H9 (cell line): ENCODE data around the gene SHISA9. TPM values are rescaled to one million over a fixed set of nuclear protein-coding genes. Genes with fewer than 3 reads are reported as not detected.

ENCODE experiments used
- DNase-seq: peaks from one replicate; pipeline ENCODE4 v3.0.0-alpha.2; 2017
- H2AFZ ChIP-seq: one replicate; pipeline ENCODE4 v1.6.1; 2013; ENCODE audit warnings: mild to moderate bottlenecking, low read length, control low read depth, moderate library complexity
- H2AK5ac ChIP-seq: 2 replicates; pipeline ENCODE4 v1.6.1; 2013; ENCODE audit warnings: low read length, control low read depth, mixed read lengths; ENCODE audit not compliant: insufficient read length
- H2BK120ac ChIP-seq: one replicate; pipeline ENCODE4 v1.6.1; 2013; ENCODE audit warnings: low read depth, mild to moderate bottlenecking, low read length, control low read depth, inconsistent platforms; ENCODE audit not compliant: poor library complexity, severe bottlenecking
- H2BK12ac ChIP-seq: 2 replicates; pipeline ENCODE4 v1.6.1; 2013; ENCODE audit warnings: low read length, control low read depth, mixed read lengths, low read depth; ENCODE audit not compliant: insufficient read length
- H2BK15ac ChIP-seq: 2 replicates; pipeline ENCODE4 v1.6.1; 2013; ENCODE audit warnings: low read depth, low read length, control low read depth
- H2BK20ac ChIP-seq: one replicate; pipeline ENCODE4 v1.6.1; 2013; ENCODE audit warnings: low read depth, mild to moderate bottlenecking, low read length, control low read depth, inconsistent platforms; ENCODE audit not compliant: poor library complexity, severe bottlenecking
- H2BK5ac ChIP-seq: 2 replicates; pipeline ENCODE4 v1.6.1; 2013; ENCODE audit warnings: low read length, control low read depth, mixed read lengths; ENCODE audit not compliant: insufficient read length
- H3K14ac ChIP-seq: 2 replicates; pipeline ENCODE4 v1.6.1; 2013; ENCODE audit warnings: low read length, control low read depth; ENCODE audit not compliant: insufficient read depth
- H3K18ac ChIP-seq: 2 replicates; pipeline ENCODE4 v1.6.1; 2013; ENCODE audit warnings: low read depth, mild to moderate bottlenecking, mixed read lengths, low read length, control low read depth; ENCODE audit not compliant: insufficient read length
- H3K23ac ChIP-seq: 2 replicates; pipeline ENCODE4 v1.6.1; 2013; ENCODE audit warnings: low read length, control low read depth, mixed read lengths, low read depth; ENCODE audit not compliant: insufficient read length
- H3K23me2 ChIP-seq: 2 replicates; pipeline ENCODE4 v1.6.1; 2013; ENCODE audit warnings: low read depth, mild to moderate bottlenecking, mixed read lengths, low read length, control low read depth; ENCODE audit not compliant: insufficient read length, poor library complexity, severe bottlenecking
- H3K27ac ChIP-seq: 2 replicates; pipeline ENCODE4 v1.5.1; 2013; ENCODE audit warnings: low read length, control low read depth, mixed read lengths, low read depth; ENCODE audit not compliant: insufficient read length
- H3K27me3 ChIP-seq: 2 replicates; pipeline ENCODE4 v1.6.1; 2013; ENCODE audit warnings: low read length, control low read depth, inconsistent platforms; ENCODE audit not compliant: insufficient read depth
- H3K4ac ChIP-seq: 2 replicates; pipeline ENCODE4 v1.6.1; 2013; ENCODE audit warnings: low read depth, mild to moderate bottlenecking, control low read depth, inconsistent platforms, low read length, moderate library complexity
- H3K4me1 ChIP-seq: 2 replicates; pipeline ENCODE4 v1.6.1; 2013; ENCODE audit warnings: low read length, control low read depth, inconsistent platforms; ENCODE audit not compliant: insufficient read depth
- H3K4me2 ChIP-seq: 2 replicates; pipeline ENCODE4 v1.6.1; 2013; ENCODE audit warnings: low read length, control low read depth, mixed read lengths; ENCODE audit not compliant: insufficient read length, insufficient read depth
- H3K56ac ChIP-seq: 2 replicates; pipeline ENCODE4 v1.6.1; 2013; ENCODE audit warnings: low read depth, mild to moderate bottlenecking, mixed read lengths, low read length, control low read depth; ENCODE audit not compliant: insufficient read length
- H3K79me1 ChIP-seq: 2 replicates; pipeline ENCODE4 v1.6.1; 2013; ENCODE audit warnings: low read depth, mild to moderate bottlenecking, moderate library complexity, low read length, control low read depth, inconsistent platforms; ENCODE audit not compliant: insufficient read depth, poor library complexity, severe bottlenecking
- H3K79me2 ChIP-seq: 2 replicates; pipeline ENCODE4 v1.6.1; 2013; ENCODE audit warnings: low read length, control low read depth, inconsistent platforms; ENCODE audit not compliant: insufficient read depth
- H3K9ac ChIP-seq: 2 replicates; pipeline ENCODE4 v1.6.1; 2013; ENCODE audit warnings: low read length, control low read depth, mixed read lengths; ENCODE audit not compliant: insufficient read length; ENCODE audit errors: extremely low read depth
- H3K9me3 ChIP-seq: one replicate; pipeline ENCODE4 v1.6.1; 2013; ENCODE audit warnings: low read depth, low read length, inconsistent platforms; ENCODE audit not compliant: control insufficient read depth
- H3T11ph ChIP-seq: one replicate; pipeline ENCODE4 v1.6.1; 2013; ENCODE audit warnings: mild to moderate bottlenecking, low read length, control low read depth, inconsistent platforms
- H4K20me1 ChIP-seq: one replicate; pipeline ENCODE4 v1.6.1; 2013; ENCODE audit not compliant: control insufficient read depth, insufficient read length, insufficient read depth
- H4K5ac ChIP-seq: 2 replicates; pipeline ENCODE4 v1.6.1; 2013; ENCODE audit warnings: low read depth, mild to moderate bottlenecking, mixed read lengths, low read length, control low read depth; ENCODE audit not compliant: insufficient read length
- H4K8ac ChIP-seq: replicated peaks from 2 replicates; pipeline ENCODE4 v1.6.1; 2013; ENCODE audit warnings: low read length, control low read depth, mixed read lengths, low read depth; ENCODE audit not compliant: insufficient read length
- H4K91ac ChIP-seq: 2 replicates; pipeline ENCODE4 v1.6.1; 2013; ENCODE audit warnings: low read depth, mild to moderate bottlenecking, moderate library complexity, mixed read lengths, low read length, control low read depth; ENCODE audit not compliant: insufficient read length
- H3K27ac Mint-ChIP-seq, 3 experiments: 2 replicates in 2 of 3; 3 replicates in 1 of 3; pipeline ENCODE4 v1.8.0; 2020 to 2021; ENCODE audit warnings: mixed read lengths in 3 of 3, mild to moderate bottlenecking in 1 of 3, moderate library complexity in 1 of 3
- H3K27me3 Mint-ChIP-seq: 2 replicates; pipeline ENCODE4 v1.8.0; 2021; ENCODE audit warnings: low read depth, mild to moderate bottlenecking, moderate library complexity, mixed read lengths
- H3K36me3 Mint-ChIP-seq, 3 experiments: 2 replicates in 2 of 3; 3 replicates in 1 of 3; pipeline ENCODE4 v1.8.0; 2020 to 2021; ENCODE audit warnings: low read depth in 3 of 3, mixed read lengths in 3 of 3; ENCODE audit not compliant: insufficient read depth in 1 of 3
- H3K4me1 Mint-ChIP-seq, 2 experiments: 2 replicates each; pipeline ENCODE4 v1.8.0; 2020; ENCODE audit warnings: mixed read lengths in 2 of 2
- H3K4me3 Mint-ChIP-seq, 2 experiments: 2 replicates in 1 of 2; 3 replicates in 1 of 2; pipeline ENCODE4 v1.8.0; 2020 to 2021; ENCODE audit warnings: mild to moderate bottlenecking in 2 of 2, mixed read lengths in 2 of 2, moderate library complexity in 1 of 2
- H3K9me3 Mint-ChIP-seq, 2 experiments: 2 replicates in 1 of 2; 3 replicates in 1 of 2; pipeline ENCODE4 v1.8.0; 2020; ENCODE audit warnings: mild to moderate bottlenecking in 2 of 2, mixed read lengths in 2 of 2, moderate library complexity in 1 of 2
- WGBS: extraction: QIAGEN DNeasy Blood & Tissue Kit; methylation state at CpG from one replicate; pipeline ENCODE4 v1.1.7; 2013; ENCODE audit warnings: missing lambda C conversion rate, low lambda C conversion rate, mixed read lengths; ENCODE audit not compliant: insufficient read length; ENCODE audit errors: extremely low coverage; 5-methylcytosine and 5-hydroxymethylcytosine counted together
- total RNA-seq: library from RNA; stranded (reverse); gene quantifications from 2 replicates; pipeline ENCODE4 v1.2.1, GENCODE V29; 2021
- TF ChIP-seq, protein P1 (sequence below): fragments of 200-600 bp; sonication (generic); conservative IDR thresholded peaks from 3 replicates; pipeline ENCODE4 v1.8.0; 2021; ENCODE audit warnings: antibody characterized with exemption, mild to moderate bottlenecking

SHISA9 gene
- total RNA-seq, 1 experiment from 2014 or later: 7.0 TPM

DNA sequence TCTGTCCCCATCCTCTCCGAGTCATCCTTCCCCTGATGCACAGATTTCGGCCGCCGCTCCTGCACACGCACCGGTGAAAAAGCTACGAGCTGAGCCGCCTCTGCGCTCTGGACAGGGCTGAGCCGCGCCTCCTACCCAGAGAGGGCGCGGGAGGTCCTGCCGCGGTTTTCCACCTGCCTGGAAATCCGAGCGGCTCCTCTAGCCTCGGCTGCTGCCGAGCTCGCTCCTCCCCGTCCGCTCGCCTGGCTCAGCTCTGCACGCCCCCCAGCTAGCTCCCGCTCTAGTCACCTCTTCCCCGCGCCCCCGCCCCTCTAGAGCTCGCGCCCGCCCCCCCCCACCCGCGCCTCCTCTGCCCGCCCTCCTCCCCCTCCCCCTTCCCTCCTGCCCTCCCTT lies 198 bp upstream of the SHISA9 start:
- Histone ChIP-seq H3K79me1 (no peaks in the 10 kb centered on the region), H3K18ac (peak overlapping the region; percentile 79), H3K56ac (no peak overlapping the region), H3K27ac (no peak overlapping the region), H3K9ac (peak overlapping the region; percentile 46), H3K23me2 (peaks cover 34% of the 10 kb centered on the region), H2BK15ac (no peak overlapping the region), H3K23ac (no peak overlapping the region), H3K79me2 (peaks cover 13% of the 10 kb centered on the region; the same call in 1 of the 2 replicates), H2BK5ac (no peak overlapping the region), H4K91ac (no peak overlapping the region), H3K4me1 (peaks cover 8% of the 10 kb centered on the region; the same call in 1 of the 2 replicates), H4K20me1 (no peaks in the 10 kb centered on the region), H2BK120ac (no peak overlapping the region), H3K4me2 (peak overlapping the region; percentile 92), H3K14ac (peak overlapping the region; percentile 62), H4K8ac (no peak overlapping the region), H2AFZ (no peak overlapping the region), H3K9me3 (no peaks in the 10 kb centered on the region), H2BK12ac (no peak overlapping the region), H3K4ac (no peak overlapping the region), H3K27me3 (peaks cover 2% of the 10 kb centered on the region; the same call in 1 of the 2 replicates), H2BK20ac (no peak overlapping the region), H2AK5ac (no peak overlapping the region), H3T11ph (no peak overlapping the region), H4K5ac (no peak overlapping the region)
- H3K27ac Mint-ChIP-seq: peak overlapping the region in 1 of 3 experiments; percentile 70; a peak in 1 of 7 replicates
- H3K4me3 Mint-ChIP-seq: peak overlapping the region; percentile 71 to 89
- no CpG with 5 or more reads among the region's 34 CpGs for WGBS
- peaks cover 59% of the 10 kb centered on the region for H3K27me3 Mint-ChIP-seq
- DNase-seq: peak; percentile 92
- H3K4me1 Mint-ChIP-seq: peaks cover 36 to 43% of the 10 kb centered on the region in 2 experiments
- H3K9me3 Mint-ChIP-seq: no peaks in the 10 kb centered on the region; a peak in 1 of 5 replicates
- peaks cover 0 to 2% (median 0%) of the 10 kb centered on the region in 3 experiments; a peak in 1 of 7 replicates for H3K36me3 Mint-ChIP-seq
- TF ChIP-seq, protein P1, sequence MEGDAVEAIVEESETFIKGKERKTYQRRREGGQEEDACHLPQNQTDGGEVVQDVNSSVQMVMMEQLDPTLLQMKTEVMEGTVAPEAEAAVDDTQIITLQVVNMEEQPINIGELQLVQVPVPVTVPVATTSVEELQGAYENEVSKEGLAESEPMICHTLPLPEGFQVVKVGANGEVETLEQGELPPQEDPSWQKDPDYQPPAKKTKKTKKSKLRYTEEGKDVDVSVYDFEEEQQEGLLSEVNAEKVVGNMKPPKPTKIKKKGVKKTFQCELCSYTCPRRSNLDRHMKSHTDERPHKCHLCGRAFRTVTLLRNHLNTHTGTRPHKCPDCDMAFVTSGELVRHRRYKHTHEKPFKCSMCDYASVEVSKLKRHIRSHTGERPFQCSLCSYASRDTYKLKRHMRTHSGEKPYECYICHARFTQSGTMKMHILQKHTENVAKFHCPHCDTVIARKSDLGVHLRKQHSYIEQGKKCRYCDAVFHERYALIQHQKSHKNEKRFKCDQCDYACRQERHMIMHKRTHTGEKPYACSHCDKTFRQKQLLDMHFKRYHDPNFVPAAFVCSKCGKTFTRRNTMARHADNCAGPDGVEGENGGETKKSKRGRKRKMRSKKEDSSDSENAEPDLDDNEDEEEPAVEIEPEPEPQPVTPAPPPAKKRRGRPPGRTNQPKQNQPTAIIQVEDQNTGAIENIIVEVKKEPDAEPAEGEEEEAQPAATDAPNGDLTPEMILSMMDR: no peak; the same call in 2 of the 3 replicates
